Activated CD4-positive, alpha-beta T cell treated with anti-CD3 and anti-CD28 coated beads, Interleukin-2, amount 50 U/mL, for 24 hours (primary cell): ENCODE results near the gene FAM120B.
"Not testable (repeated sequence)": the region's sequence is repeated elsewhere in the genome, so short reads cannot be mapped to it uniquely, and the experiment has no call there.

Experiments
- DNase-seq, 2 donors: peaks; one replicate each; pipeline ENCODE4 v3.0.0-alpha.2; 2020; ENCODE audit warnings: low read depth in 1 of 2, low spot score in 1 of 2

Gene FAM120B

GRCh38 chr6:170297576-170298330, 8.8 kb upstream of the FAM120B start:
- DNase-seq, result no peak

DNA sequence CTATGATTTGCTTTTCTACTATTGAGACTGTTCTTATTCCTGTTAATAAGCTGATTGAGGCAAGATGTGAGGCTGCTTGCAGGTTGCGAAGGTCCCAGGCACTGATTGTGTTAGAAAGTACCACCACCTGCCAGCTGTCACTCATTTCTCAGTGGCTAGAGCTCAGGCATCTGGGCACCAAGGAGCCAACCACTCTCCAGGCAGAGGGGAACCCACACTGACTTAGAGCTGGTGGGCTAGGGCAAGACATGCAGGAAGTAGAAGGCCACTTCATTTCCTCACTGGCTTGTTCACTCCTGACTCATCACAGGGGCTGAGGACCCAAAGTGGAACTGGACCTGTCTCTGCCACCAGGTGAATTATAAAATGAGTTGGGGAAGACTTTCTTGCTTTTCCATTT, 7.9 kb upstream of the FAM120B start:
- DNase-seq, result no peak

GRCh38 chr6:170301184-170301583, 5.4 kb upstream of the FAM120B start:
- no peak for DNase-seq

GRCh38 chr6:170305805-170306323, 694 bp upstream of the FAM120B start:
- no peak for DNase-seq

GRCh38 chr6:170307080-170307545, 555 bp downstream of the FAM120B start:
- DNase-seq, result no peak

- DNase-seq, result no peak
Measured at GRCh38 chr6:170308761-170309160, 2.2 kb downstream of the FAM120B start.

DNA sequence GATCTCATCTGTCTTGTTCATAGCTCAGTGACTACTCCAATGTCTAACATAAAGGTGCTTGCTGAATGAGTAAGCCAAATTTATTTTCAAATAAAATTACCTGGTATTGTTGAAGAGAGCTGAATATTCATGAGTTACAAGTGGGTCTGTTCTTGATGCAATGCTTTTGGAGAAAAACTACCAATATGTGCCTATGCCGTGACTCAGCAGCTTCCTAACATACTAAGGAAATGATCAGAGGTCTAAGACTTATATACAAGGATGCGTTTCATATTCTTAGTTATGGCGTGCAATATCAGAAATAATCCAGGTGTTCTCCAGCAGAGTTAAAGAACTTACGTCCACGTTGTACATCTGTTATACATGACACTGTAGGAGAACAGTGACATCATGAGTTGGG, 5.1 kb downstream of the FAM120B start:
- no peak for DNase-seq

- DNase-seq, result no peak
Measured at GRCh38 chr6:170312876-170313275, 6.3 kb downstream of the FAM120B start.

DNA sequence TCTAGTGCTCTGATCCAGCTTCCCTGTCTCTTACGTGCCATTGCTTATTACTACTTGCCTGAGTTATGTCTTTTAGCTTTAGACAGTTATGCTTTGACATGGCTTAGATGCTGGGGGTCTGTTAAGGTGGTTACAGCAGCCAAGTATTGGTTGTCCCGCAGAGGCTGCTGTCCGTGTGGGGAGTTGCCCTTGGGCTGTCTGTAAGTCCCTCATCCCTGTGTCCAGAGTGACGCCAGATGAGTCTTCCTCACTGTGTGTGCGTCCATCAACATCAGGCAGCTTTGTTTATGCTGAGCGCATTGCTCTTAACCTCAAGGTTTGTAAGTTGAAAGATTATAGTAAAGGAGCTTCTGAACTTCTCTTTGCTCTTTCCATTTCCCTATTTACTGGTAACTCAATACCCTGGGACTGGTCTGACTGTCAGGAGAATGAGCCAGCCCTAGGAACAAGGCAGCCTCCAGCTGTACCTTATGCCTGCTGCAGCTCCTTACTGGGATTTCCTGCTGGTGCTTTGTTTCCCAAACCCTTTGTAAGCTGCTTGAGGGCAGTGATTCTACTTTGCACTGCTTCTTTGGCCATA, 7.2 kb downstream of the FAM120B start:
- DNase-seq, result no peak

- DNase-seq, result no peak
Measured at GRCh38 chr6:170314983-170315382, 8.4 kb downstream of the FAM120B start.

DNA sequence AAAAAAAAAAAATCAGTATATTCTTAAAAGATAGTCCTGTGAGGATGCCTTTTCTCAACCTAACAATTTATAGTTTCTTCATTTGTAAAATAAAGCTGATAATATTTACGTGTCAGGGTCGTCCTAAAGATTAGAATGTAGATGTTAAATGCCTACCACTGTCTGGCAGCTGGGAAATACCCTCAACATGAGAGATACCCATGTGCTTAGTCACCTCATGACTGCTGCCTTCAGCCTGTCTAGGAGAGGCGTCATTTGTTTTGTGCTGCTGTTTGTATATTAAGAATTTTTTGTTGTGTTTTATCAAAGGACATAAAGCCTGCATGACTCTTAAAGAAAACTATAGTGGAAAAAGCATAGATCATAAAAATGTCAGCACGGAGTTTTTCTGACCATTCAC, 9.5 kb downstream of the FAM120B start:
- no peak for DNase-seq

- DNase-seq, result no peak
Measured at GRCh38 chr6:170317076-170317475, 10.5 kb downstream of the FAM120B start.

- no peak for DNase-seq
Measured at GRCh38 chr6:170317718-170318117, 11.2 kb downstream of the FAM120B start.

- DNase-seq, result no peak
Measured at GRCh38 chr6:170329321-170329720, 22.8 kb downstream of the FAM120B start.

DNA sequence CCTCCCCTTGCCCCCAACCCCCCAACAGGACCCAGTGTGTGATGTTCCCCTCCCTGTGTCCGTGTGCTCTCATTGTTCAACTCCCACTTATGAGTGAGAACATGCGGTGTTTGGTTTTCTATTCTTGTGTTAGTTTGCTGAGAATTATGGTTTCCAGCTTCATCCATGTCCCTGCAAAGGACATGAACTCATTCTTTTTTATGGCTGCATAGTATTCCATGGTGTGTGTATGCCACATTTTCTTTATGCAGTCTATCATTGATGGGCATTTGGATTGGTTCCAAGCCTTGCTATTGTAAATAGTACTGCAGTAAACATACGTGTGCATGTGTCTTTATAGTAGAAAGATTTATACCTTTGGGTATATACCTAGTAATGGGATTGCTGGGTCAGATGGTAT, 28.6 kb downstream of the FAM120B start:
- not testable (repeated sequence) for DNase-seq

DNA sequence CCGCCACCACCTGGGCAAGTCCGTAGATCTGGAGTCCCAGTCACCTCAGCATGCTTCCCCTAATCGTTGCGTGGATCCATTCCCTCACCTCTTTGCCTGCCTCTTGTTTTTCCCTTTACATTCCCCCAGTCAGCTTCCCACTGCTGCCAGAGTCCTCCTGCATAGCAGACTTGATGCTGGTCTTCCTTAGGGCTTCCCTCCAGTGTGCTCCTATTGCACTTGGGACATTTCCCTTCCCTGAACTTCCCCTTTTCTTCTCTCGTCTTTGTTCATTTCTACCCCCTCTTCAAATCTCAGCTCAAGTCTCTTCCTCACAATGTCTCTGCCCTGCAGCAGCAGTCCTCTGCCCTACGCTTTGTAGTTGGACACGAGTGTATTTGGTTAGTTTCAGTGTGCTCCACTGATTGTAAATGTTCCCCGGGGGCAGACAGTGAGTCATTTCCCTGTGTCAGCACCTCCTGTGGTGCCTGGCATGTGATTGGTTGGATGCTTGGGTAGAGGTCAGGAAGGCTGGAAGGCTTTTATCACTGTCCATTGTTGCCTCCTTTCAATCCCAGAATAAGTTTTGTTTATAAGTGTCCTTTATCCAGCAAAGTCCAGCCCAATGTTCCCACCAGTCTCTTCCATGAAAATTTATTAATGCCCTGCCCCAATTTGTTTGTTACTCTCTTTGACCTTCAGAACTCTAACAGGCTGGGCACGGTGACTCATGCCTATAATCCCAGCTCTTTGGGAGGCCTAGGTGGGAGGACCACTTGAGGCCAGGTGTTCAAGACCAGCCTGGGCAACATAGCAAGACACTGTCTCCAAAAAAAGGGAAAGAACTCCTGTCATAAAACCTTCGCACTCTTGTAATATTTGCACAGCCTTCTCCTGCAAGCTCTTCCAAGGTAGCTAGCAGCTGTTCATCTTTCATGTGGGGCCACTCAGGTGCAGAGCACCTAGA, 38.3 kb downstream of the FAM120B start:
- DNase-seq, result no peak

- DNase-seq, result no peak
Measured at GRCh38 chr6:170345662-170346061, 39.1 kb downstream of the FAM120B start.

DNA sequence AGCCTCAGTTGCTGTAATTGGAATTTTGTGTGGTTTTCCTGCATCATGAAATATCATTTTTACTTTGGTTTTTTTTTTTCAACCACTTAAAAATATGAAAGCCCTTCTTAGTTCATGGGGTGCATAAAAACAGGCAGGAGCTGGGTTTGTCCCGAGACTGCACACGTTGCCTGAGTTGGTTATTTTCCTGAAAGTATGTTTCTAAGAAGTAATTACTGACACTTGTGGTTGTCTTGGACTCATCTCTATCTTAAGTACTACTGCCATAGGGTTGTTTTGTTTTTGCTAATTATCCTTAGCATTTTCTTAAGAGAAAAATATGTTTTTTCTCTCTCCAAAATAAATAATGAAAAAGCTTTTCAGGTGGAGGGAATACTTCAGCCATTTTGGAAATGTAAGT, 40.1 kb downstream of the FAM120B start:
- DNase-seq, result no peak

- no peak for DNase-seq
Measured at GRCh38 chr6:170347091-170347490, 40.5 kb downstream of the FAM120B start.

DNA sequence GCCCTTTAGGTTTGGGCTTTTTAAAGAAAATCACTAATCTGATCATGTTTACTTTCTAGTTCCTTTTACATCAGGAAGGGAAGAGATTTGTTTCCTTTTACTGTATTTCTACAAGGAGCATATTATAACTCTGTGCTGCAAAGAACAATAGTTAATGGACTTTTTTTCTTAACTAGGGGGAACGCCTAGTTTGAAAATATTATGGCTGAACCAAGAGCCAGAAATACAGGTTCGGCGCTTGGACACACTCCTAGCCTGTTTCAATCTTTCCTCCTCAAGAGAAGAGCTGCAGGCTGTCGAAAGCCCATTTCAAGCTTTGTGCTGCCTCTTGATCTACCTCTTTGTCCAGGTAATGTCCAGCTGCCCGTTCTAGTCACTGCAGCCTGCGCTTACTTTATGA, 41.4 kb downstream of the FAM120B start:
- DNase-seq, result no peak

- DNase-seq, result not testable (repeated sequence)
Measured at GRCh38 chr6:170351456-170351855, 44.9 kb downstream of the FAM120B start.
